ENCODE data around the gene NRF1.
"Not testable (repeated sequence)": the region's sequence is repeated elsewhere in the genome, so short reads cannot be mapped to it uniquely, and the experiment has no call there.

Gene NRF1

DNA sequence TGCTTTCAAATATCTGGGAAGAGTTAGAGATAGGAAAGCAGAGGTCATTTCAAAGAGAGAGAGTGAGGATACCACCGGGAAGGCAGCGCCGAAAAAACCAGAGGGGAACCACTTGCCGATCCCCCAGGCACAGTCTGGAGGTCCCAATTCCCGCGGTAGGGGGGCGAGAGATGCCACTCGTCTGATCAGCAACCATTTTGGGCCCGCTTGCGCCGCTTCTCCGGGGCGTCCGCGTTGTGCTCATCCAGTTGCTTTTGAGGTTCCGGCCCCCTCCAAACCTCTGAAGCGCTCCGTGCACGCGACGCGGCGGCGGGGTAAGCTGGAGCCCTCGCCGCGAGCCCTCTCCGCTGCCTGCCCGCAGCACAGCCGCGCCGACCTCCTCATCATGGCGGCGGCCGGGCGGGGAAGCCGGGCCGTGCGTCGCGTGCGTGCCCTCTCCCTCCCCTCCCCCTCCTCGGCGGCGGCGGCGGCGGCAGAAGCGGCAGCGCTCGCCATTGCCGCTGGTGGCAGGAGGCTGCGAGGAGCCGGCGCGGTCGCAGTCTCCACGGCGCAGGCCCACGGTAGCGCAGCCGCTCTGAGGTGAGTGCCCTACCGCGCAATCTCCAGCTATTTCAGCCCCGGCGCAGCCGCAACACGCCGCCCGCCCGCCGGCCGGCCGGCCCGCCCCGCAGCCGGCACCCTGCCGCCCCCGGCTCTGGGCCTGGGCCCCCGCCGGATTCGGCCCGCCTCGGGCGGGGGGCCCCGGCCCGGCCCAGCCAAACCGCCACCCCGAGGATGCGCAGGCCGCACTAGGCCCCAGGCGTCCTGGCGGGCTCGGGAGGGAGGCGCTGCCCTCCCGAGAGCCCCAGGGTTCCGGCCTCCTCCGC, at the start of gene NRF1:
Gene NRF1, plus strand, starts transcription at position 475 of the 866 bp plus-strand sequence. CDS start 45,632 bp downstream, outside the sequence.
- DNase-seq (ENCODE audit: low read depth, low spot score) = peak; percentile 90

DNA sequence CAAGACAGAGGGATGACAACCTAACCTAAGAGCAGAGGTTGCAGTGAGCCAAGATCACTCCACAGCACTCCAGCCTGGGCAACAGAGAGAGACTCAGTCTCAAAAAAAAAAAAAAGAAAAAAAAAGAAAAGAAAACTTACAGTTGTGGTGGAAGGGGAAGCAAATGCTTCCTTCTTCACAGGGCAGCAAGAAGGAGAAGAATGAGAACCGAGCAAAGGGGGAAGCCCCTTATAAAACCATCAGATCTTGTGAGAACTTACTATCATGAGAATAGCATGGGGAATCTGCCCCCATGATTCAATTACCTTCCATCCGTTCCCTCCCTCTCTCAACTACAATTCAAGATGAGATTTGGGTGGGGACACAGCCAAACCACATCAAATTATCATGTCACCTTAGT, 45.2 kb upstream of the NRF1 start:
- not testable (repeated sequence) for DNase-seq (ENCODE audit: low read depth, low spot score)

- no peak for DNase-seq (ENCODE audit: low read depth, low spot score)
These were observed 44.1 kb upstream of the NRF1 start for GRCh38 chr7:129567377-129567776.

DNA sequence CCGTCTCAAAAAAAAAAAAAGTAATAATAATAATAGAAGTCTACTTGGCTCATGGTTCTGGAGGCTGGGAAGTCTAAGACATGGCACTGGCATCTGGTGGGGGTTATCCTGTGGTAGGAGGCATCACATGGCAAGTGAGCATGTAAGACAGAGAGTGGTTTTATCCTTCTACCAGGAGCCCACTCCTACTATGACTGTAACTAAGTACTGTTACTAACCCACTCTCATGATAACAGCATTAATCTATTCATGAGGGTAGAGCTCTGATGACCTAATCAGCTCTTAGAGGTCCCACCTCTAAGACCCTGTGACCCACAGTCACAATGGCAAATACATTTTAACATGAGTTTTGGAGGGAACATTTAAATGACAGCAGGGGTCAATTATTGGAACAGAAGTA, 43.3 kb upstream of the NRF1 start:
- DNase-seq (ENCODE audit: low read depth, low spot score) = no peak

DNA sequence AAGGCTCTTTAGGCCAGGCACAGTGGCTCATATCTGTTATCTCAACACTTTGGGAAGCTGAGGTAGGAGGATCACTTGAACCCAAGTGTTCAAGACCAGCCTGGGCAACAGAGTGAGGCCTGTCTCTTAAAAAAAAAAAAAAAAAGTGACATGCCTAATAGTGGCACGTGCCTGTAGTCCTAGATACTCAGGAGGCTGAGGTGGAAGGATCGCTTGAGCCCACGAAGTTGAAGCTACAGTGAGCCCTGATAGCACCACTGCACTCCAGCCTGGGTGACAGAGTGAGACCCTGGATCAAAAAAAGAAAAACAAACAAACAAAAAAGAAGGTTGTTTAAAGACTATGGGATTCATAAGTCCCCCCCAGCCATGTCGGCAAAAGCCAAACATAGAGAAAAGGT, 42.2 kb upstream of the NRF1 start:
- no peak for DNase-seq (ENCODE audit: low read depth, low spot score)

GRCh38 chr7:129569811-129570215, 41.7 kb upstream of the NRF1 start:
- no peak for DNase-seq (ENCODE audit: low read depth, low spot score)

- no peak for DNase-seq (ENCODE audit: low read depth, low spot score)
These were observed 40.3 kb upstream of the NRF1 start for GRCh38 chr7:129571201-129571600.

GRCh38 chr7:129572205-129572604, 39.3 kb upstream of the NRF1 start:
- DNase-seq (ENCODE audit: low read depth, low spot score) = no peak

- DNase-seq (ENCODE audit: low read depth, low spot score) = no peak
These were observed 37.0 kb upstream of the NRF1 start for GRCh38 chr7:129574487-129574886.

DNA sequence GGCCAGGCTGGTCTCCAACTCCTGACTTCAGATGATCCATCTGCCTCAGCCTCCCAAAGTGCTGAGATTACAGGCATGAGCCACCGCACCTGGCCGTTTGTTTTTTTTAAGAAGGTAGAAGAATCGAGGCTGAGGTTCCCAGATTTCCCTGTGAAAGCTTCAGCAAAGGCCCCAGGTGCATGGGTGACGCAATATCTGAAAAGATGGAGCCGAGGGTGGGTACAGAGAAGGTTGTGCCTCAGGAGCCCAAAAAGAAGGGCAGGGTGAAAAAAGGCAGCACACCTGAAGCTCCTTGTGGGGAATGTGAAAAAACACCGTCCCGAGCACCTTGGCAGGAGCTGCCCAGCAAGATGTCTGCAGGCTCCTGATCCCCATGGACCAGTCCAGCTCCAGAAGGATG, 35.8 kb upstream of the NRF1 start:
- DNase-seq (ENCODE audit: low read depth, low spot score) = no peak

GRCh38 chr7:129576138-129576537, 35.4 kb upstream of the NRF1 start:
- no peak for DNase-seq (ENCODE audit: low read depth, low spot score)

DNA sequence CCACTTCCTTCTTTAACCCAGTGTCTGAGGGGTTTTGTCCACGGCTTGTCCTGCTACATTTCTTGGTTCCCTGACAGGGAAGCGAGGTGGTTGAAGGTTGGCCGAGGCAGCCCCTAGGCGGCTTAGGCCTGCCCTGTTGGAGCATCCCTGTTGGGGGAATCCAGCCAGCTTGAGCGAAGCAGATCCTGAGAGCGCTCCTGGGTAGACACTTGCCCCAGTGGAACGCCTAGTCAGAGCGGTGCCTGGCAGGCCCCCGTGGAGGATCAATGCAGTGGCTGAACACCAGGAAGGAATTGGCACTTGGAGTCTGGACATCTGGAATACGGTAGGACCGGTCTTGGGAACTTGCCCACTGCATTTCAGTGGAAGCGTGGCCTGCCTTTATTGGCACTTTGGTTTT, 32.7 kb upstream of the NRF1 start:
- DNase-seq (ENCODE audit: low read depth, low spot score) = no peak

- DNase-seq (ENCODE audit: low read depth, low spot score) = not testable (repeated sequence)
These were observed 25.3 kb upstream of the NRF1 start for GRCh38 chr7:129586179-129586578.

DNA sequence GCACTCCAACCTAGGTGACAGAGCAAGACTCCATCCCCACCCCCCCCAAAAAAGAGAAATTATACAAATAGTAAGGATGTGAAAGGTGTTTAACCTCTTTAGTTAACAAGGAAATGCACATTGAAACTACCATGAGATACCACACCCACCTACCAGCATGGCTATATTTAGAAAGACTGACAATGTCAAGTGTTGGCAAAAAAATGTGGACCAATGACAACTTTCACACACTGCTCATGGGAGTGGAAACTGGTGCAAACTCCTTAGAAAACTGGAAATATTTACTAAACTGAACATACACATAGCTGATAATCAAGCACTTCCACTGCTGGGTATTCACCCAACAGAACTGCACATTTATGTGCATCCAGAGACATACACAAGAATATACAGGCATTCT, 23.3 kb upstream of the NRF1 start:
- no peak for DNase-seq (ENCODE audit: low read depth, low spot score)

DNA sequence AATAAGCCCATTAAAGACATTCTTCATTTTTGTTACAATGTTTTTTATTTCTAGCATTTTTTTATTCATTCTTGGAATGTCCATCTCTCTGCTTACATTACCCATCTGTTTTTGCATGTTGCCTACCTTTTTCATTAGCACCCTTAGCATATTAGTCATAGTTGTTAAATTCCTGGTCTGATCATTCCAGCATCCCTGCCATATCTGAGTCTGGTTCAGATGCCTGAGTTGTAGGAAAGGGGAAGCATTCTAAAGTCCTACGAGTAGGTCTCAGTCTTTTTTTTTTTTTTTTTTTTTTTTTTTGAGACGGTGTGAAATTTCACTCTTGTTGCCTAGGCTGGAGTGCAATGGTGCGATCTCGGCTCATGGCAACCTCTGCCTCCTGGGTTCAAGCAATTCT, 19.7 kb upstream of the NRF1 start:
- no peak for DNase-seq (ENCODE audit: low read depth, low spot score)

- DNase-seq (ENCODE audit: low read depth, low spot score) = not testable (repeated sequence)
These were observed 15.1 kb upstream of the NRF1 start for GRCh38 chr7:129596386-129596785.

DNA sequence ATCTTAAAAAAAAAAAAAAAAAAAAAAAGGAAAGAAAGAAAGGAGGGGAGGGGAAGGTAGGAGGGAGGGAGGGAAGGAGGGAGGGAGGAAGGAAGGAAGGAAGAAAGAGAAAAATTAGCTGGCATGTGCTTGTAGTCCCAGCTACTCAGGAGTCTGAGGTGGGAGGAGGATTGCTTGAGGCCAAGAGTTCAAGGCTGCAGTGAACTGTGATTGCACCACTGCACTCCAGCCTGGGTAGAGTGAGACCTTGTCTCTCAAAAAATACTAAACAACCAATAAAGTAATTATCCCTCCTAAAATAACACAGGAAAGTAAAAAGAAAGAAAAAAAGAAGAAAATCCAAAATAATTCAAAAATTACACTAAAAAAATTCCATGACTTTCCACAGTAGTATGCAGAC, 13.8 kb upstream of the NRF1 start:
- DNase-seq (ENCODE audit: low read depth, low spot score) = no peak

- DNase-seq (ENCODE audit: low read depth, low spot score) = no peak
These were observed 12.3 kb upstream of the NRF1 start for GRCh38 chr7:129599174-129599573.

- not testable (repeated sequence) for DNase-seq (ENCODE audit: low read depth, low spot score)
These were observed 7.9 kb upstream of the NRF1 start for GRCh38 chr7:129603594-129603993.

DNA sequence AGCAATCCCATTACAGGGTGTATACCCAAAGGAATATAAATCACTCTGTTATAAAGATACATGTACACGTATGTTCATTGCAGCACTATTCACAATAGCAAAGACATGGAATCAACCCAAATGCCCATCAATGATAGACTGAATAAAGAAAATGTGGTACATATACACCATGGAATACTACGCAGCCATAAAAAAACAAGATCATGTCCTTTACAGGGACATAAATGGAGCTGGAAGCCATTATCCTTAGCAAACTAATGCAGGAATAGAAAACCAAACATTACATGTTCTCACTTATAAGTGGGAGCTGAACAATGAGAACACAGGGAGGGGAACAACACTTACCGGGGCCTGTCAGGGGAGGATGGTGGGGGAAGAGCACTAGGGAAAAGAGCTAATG, 7.5 kb upstream of the NRF1 start:
- not testable (repeated sequence) for DNase-seq (ENCODE audit: low read depth, low spot score)

DNA sequence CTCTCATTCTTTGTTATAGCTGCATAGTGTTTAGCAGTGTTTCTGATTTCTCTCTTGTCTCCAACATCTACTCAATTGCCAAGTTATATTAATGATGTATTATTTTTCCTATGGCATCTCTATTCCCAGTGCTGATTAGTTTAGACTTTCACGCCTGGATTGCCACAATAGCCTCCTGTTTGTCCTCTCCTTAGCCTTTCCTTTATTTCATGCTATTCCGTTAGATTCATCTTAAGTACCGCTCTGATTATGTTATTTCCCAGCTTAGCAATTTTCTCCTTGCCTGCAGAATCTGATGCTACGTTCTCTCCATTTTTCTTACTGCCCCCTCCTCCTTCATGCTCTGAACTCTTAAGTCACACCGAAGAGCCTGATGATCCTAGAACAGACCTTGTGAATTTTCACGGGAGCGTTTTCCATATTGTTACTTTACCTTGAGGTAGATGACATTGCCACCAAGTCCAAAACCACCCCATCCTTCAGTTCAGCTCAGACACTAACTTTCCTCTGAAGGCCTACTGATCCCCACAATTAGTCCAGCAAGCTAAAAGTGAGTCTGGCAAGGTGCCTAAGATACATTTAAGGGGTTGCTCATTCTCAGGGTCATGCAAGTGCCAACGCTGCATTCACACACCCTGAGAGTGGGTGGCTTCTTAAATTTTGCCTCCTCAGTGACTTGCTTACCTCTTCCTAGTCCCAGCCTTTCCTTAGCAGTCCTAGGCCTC, 6.6 kb upstream of the NRF1 start:
- no peak for DNase-seq (ENCODE audit: low read depth, low spot score)

GRCh38 chr7:129605960-129606614, 5.4 kb upstream of the NRF1 start:
- no peak for DNase-seq (ENCODE audit: low read depth, low spot score)

Data from ELF-1 (cell line).